Measurements from ENCODE around the gene PPP1R9B.

GRCh38 chr17:50165867-50166517 lies 15.5 kb upstream of the PPP1R9B start, which contains the start of gene SGCA:
- TF ChIP-seq CTCF (IDR thresholded peaks at IDR 0.05; ENCODE audit: low read depth, low read length, poor library complexity, severe bottlenecking) (no peak), EZH2phosphoT487 (IDR thresholded peaks at IDR 0.05; ENCODE audit: borderline replicate concordance, low read length) (no peak)
